ENCODE measurements around the gene DNAJC1.

DNAJC1 gene

GRCh38 chr10:21920633-21921032, 82.9 kb downstream of the DNAJC1 start:
- H2BK5ac ChIP-seq (ENCODE audit: low read depth, low read length, poor library complexity, severe bottlenecking): no peak overlapping the region
- no peak overlapping the region for H3K4ac ChIP-seq (ENCODE audit: low read depth in 1 of 2, low read length in 2 of 2)
- H2AFZ ChIP-seq (ENCODE audit: low read depth, low read length): no peak overlapping the region
- no peak overlapping the region for H2BK12ac ChIP-seq (ENCODE audit: low read length in 2 of 2)
- no peak overlapping the region for H3K4me2 ChIP-seq (ENCODE audit: low read length, poor library complexity, severe bottlenecking)
- no peak overlapping the region for H3K27ac ChIP-seq (ENCODE audit: low read length, poor library complexity, severe bottlenecking)
- no peak overlapping the region for H2BK120ac ChIP-seq (ENCODE audit: low read depth, low read length)
- no peak overlapping the region for H3K14ac ChIP-seq (ENCODE audit: low read length in 2 of 2)
- H3K36me3 ChIP-seq (ENCODE audit: control insufficient read depth in 1 of 2, insufficient read depth in 2 of 2, low read depth in 1 of 2, low read length in 2 of 2): peaks cover 0 to 4% of the 10 kb centered on the region in 2 experiments
- no peak for DNase-seq
- no peak overlapping the region for H2AK5ac ChIP-seq (ENCODE audit: low read length, severe bottlenecking)
- H3K4me1 ChIP-seq (ENCODE audit: control insufficient read depth, insufficient read depth, low read depth, low read length): no peaks in the 10 kb centered on the region
- H3K79me1 ChIP-seq (replicated peaks; ENCODE audit: low read length, poor library complexity, severe bottlenecking): peaks cover 4% of the 10 kb centered on the region
- H3K4me3 ChIP-seq (ENCODE audit: insufficient read depth in 1 of 2, low read depth in 1 of 2, low read length in 2 of 2): no peak overlapping the region
- WGBS: 100% methylated on average over 2 of the region's 3 CpGs
- no peak overlapping the region for H3K23ac ChIP-seq (ENCODE audit: low read length in 2 of 2)
- H2BK15ac ChIP-seq (ENCODE audit: low read depth, poor library complexity, severe bottlenecking): no peak overlapping the region
- H3K9ac ChIP-seq (ENCODE audit: low read length): no peak overlapping the region
- no peaks in the 10 kb centered on the region for H3K9me3 ChIP-seq (ENCODE audit: control insufficient read depth, low read length)
- no peaks in the 10 kb centered on the region for H3K27me3 ChIP-seq (ENCODE audit: control insufficient read depth in 1 of 2, insufficient read depth in 1 of 2, low read length in 2 of 2)
- H3K18ac ChIP-seq (ENCODE audit: low read depth in 1 of 2, low read length in 2 of 2): no peak overlapping the region
- H4K91ac ChIP-seq (ENCODE audit: low read length): no peak overlapping the region
- H4K8ac ChIP-seq (ENCODE audit: low read length): no peak overlapping the region

DNA sequence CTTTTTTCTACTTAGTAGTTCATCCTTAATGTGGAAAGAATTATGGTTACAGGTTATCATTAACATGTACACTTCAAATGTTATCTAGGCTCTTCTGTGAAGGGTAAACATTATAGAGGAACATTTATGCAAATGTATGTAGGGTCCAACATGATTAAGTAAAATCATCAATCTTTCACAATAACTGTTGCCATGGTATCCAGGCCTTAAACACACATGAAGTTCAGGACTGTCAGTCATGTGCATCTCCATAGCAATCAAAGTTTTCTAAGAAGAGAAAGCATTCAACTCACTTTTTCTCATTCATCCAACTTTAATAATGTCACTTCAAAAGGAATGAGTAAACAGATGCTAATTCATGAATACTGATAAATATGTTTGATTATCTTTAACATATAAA, 83.6 kb downstream of the DNAJC1 start:
- Histone ChIP-seq H2BK5ac (ENCODE audit: low read depth, low read length, poor library complexity, severe bottlenecking) (no peak overlapping the region), H3K23ac (ENCODE audit: low read length in 2 of 2) (no peak overlapping the region), H3K27ac (ENCODE audit: low read length, poor library complexity, severe bottlenecking) (no peak overlapping the region), H3K79me1 (replicated peaks; ENCODE audit: low read length, poor library complexity, severe bottlenecking) (peaks cover 2% of the 10 kb centered on the region), H2BK120ac (ENCODE audit: low read depth, low read length) (no peak overlapping the region), H3K36me3 (ENCODE audit: control insufficient read depth in 1 of 2, insufficient read depth in 2 of 2, low read depth in 1 of 2, low read length in 2 of 2) (peaks cover 0 to 4% of the 10 kb centered on the region in 2 experiments), H2BK15ac (ENCODE audit: low read depth, poor library complexity, severe bottlenecking) (no peak overlapping the region), H4K8ac (ENCODE audit: low read length) (no peak overlapping the region), H3K4me3 (ENCODE audit: insufficient read depth in 1 of 2, low read depth in 1 of 2, low read length in 2 of 2) (no peak overlapping the region), H2BK12ac (ENCODE audit: low read length in 2 of 2) (no peak overlapping the region), H3K18ac (ENCODE audit: low read depth in 1 of 2, low read length in 2 of 2) (no peak overlapping the region), H3K4ac (ENCODE audit: low read depth in 1 of 2, low read length in 2 of 2) (no peak overlapping the region), H2AK5ac (ENCODE audit: low read length, severe bottlenecking) (no peak overlapping the region), H4K91ac (ENCODE audit: low read length) (no peak overlapping the region), H3K4me1 (ENCODE audit: control insufficient read depth, insufficient read depth, low read depth, low read length) (no peaks in the 10 kb centered on the region), H3K4me2 (ENCODE audit: low read length, poor library complexity, severe bottlenecking) (no peak overlapping the region), H3K9me3 (ENCODE audit: control insufficient read depth, low read length) (no peaks in the 10 kb centered on the region), H3K27me3 (ENCODE audit: control insufficient read depth in 1 of 2, insufficient read depth in 1 of 2, low read length in 2 of 2) (no peaks in the 10 kb centered on the region), H3K9ac (ENCODE audit: low read length) (no peak overlapping the region), H2AFZ (ENCODE audit: low read depth, low read length) (no peak overlapping the region), H3K14ac (ENCODE audit: low read length in 2 of 2) (no peak overlapping the region)
- peak; percentile 13 for DNase-seq

DNA sequence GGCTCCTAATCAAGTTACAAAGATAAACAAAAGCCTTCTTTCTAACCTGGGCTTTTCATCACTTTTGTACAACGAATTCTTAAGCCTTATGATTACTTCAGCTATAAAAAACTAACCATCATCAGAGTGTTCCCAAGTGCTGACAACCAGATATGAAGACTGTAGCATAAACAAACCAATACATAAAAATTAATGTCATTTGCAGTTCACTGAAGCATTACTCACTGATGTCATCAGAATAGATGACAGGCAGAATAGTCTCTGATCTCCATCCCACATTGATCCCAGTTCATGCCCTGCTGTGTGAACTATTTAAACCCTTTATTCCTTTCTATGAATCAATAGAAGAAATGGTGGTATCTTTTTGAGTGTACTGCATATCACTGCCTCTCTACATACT, 84.4 kb downstream of the DNAJC1 start:
- no peak overlapping the region for H2BK120ac ChIP-seq (ENCODE audit: low read depth, low read length)
- H3K4me2 ChIP-seq (ENCODE audit: low read length, poor library complexity, severe bottlenecking): no peak overlapping the region

GRCh38 chr10:21912625-21913024, 90.9 kb downstream of the DNAJC1 start:
- WGBS: 40% methylated on average over 2 of the region's 2 CpGs
- no peak overlapping the region for H3K9ac ChIP-seq (ENCODE audit: low read length)

More for the DNA sequence above, 84.4 kb downstream of the DNAJC1 start:
- no peaks in the 10 kb centered on the region for H3K9me3 ChIP-seq (ENCODE audit: control insufficient read depth, low read length)
- no peaks in the 10 kb centered on the region for H3K79me1 ChIP-seq (replicated peaks; ENCODE audit: low read length, poor library complexity, severe bottlenecking)
- H3K14ac ChIP-seq (ENCODE audit: low read length in 2 of 2): no peak overlapping the region
- H3K27ac ChIP-seq (ENCODE audit: low read length, poor library complexity, severe bottlenecking): no peak overlapping the region
- no peak overlapping the region for H4K91ac ChIP-seq (ENCODE audit: low read length)
- H3K4me3 ChIP-seq (ENCODE audit: insufficient read depth in 1 of 2, low read depth in 1 of 2, low read length in 2 of 2): no peak overlapping the region
- no peak overlapping the region for H3K23ac ChIP-seq (ENCODE audit: low read length in 2 of 2)
- no peaks in the 10 kb centered on the region for H3K27me3 ChIP-seq (ENCODE audit: control insufficient read depth in 1 of 2, insufficient read depth in 1 of 2, low read length in 2 of 2)
- H3K36me3 ChIP-seq (ENCODE audit: control insufficient read depth in 1 of 2, insufficient read depth in 2 of 2, low read depth in 1 of 2, low read length in 2 of 2): peaks cover 0 to 4% of the 10 kb centered on the region in 2 experiments
- no peak overlapping the region for H2AK5ac ChIP-seq (ENCODE audit: low read length, severe bottlenecking)
- H3K9ac ChIP-seq (ENCODE audit: low read length): no peak overlapping the region
- no peak overlapping the region for H3K4ac ChIP-seq (ENCODE audit: low read depth in 1 of 2, low read length in 2 of 2)
- no peak overlapping the region for H2BK12ac ChIP-seq (ENCODE audit: low read length in 2 of 2)
- no peak overlapping the region for H2BK15ac ChIP-seq (ENCODE audit: low read depth, poor library complexity, severe bottlenecking)
- no peak for DNase-seq
- H3K4me1 ChIP-seq (ENCODE audit: control insufficient read depth, insufficient read depth, low read depth, low read length): no peaks in the 10 kb centered on the region
- no peak overlapping the region for H2BK5ac ChIP-seq (ENCODE audit: low read depth, low read length, poor library complexity, severe bottlenecking)
- WGBS: 49% methylated on average over 1 of the region's 1 CpG
- H4K8ac ChIP-seq (ENCODE audit: low read length): no peak overlapping the region
- no peak overlapping the region for H3K18ac ChIP-seq (ENCODE audit: low read depth in 1 of 2, low read length in 2 of 2)
- no peak overlapping the region for H2AFZ ChIP-seq (ENCODE audit: low read depth, low read length)

More at GRCh38 chr10:21912625-21913024, 90.9 kb downstream of the DNAJC1 start:
- no peak overlapping the region for H3K4me2 ChIP-seq (ENCODE audit: low read length, poor library complexity, severe bottlenecking)
- H2BK5ac ChIP-seq (ENCODE audit: low read depth, low read length, poor library complexity, severe bottlenecking): no peak overlapping the region
- no peak overlapping the region for H4K91ac ChIP-seq (ENCODE audit: low read length)
- H3K18ac ChIP-seq (ENCODE audit: low read depth in 1 of 2, low read length in 2 of 2): no peak overlapping the region
- H3K4me1 ChIP-seq (ENCODE audit: control insufficient read depth, insufficient read depth, low read depth, low read length): no peaks in the 10 kb centered on the region
- no peaks in the 10 kb centered on the region for H3K79me1 ChIP-seq (replicated peaks; ENCODE audit: low read length, poor library complexity, severe bottlenecking)
- H2BK120ac ChIP-seq (ENCODE audit: low read depth, low read length): no peak overlapping the region
- no peak overlapping the region for H3K4me3 ChIP-seq (ENCODE audit: insufficient read depth in 1 of 2, low read depth in 1 of 2, low read length in 2 of 2)
- no peaks in the 10 kb centered on the region for H3K27me3 ChIP-seq (ENCODE audit: control insufficient read depth in 1 of 2, insufficient read depth in 1 of 2, low read length in 2 of 2)
- H2AK5ac ChIP-seq (ENCODE audit: low read length, severe bottlenecking): no peak overlapping the region
- no peaks in the 10 kb centered on the region for H3K9me3 ChIP-seq (ENCODE audit: control insufficient read depth, low read length)
- peak overlapping the region in 1 of 2 experiments; percentile 31 for H2BK12ac ChIP-seq (ENCODE audit: low read length in 2 of 2)
- no peak overlapping the region for H4K8ac ChIP-seq (ENCODE audit: low read length)
- no peak overlapping the region for H3K27ac ChIP-seq (ENCODE audit: low read length, poor library complexity, severe bottlenecking)
- no peak overlapping the region for H3K14ac ChIP-seq (ENCODE audit: low read length in 2 of 2)
- no peaks in the 10 kb centered on the region for H3K36me3 ChIP-seq (ENCODE audit: control insufficient read depth in 1 of 2, insufficient read depth in 2 of 2, low read depth in 1 of 2, low read length in 2 of 2)
- H2BK15ac ChIP-seq (ENCODE audit: low read depth, poor library complexity, severe bottlenecking): no peak overlapping the region
- H3K23ac ChIP-seq (ENCODE audit: low read length in 2 of 2): no peak overlapping the region
- no peak overlapping the region for H2AFZ ChIP-seq (ENCODE audit: low read depth, low read length)
- H3K4ac ChIP-seq (ENCODE audit: low read depth in 1 of 2, low read length in 2 of 2): no peak overlapping the region
- peak; percentile 18 for DNase-seq
